K562 (cell line): ENCODE results near the gene VPS45. TPM values are rescaled to one million over a fixed set of nuclear protein-coding genes. Genes with fewer than 3 reads are reported as not detected.

Experiments
- ARID1B ChIP-seq: fragments of 450-650 bp; IDR thresholded peaks from 2 replicates; pipeline ENCODE4 v1.6.1; 2016; ENCODE audit warnings: antibody characterized with exemption, mild to moderate bottlenecking, inconsistent platforms
- ASH1L ChIP-seq: fragments of 450-650 bp; IDR thresholded peaks from 2 replicates; pipeline ENCODE4 v1.6.1; 2018; ENCODE audit warnings: borderline replicate concordance, mild to moderate bottlenecking, low read depth; ENCODE audit not compliant: partially characterized antibody
- CSDE1 ChIP-seq, 2 experiments: fragments of 450-650 bp; IDR thresholded peaks; 2 replicates each; pipeline ENCODE4 v1.6.1; 2016; ENCODE audit warnings: mild to moderate bottlenecking in 1 of 2
- FOS ChIP-seq: IDR thresholded peaks from 3 replicates; pipeline ENCODE4 v1.6.1; 2011; ENCODE audit not compliant: insufficient read length; ENCODE audit errors: extremely low read depth
- FOXA1 ChIP-seq: fragments of 450-650 bp; IDR thresholded peaks from 2 replicates; pipeline ENCODE4 v1.6.1; 2016; ENCODE audit warnings: mild to moderate bottlenecking, borderline replicate concordance
- HDAC1 ChIP-seq, 2 experiments: fragments of 450-650 bp; IDR thresholded peaks; 2 replicates each; pipeline ENCODE4 v1.6.1; 2016 to 2017; ENCODE audit warnings: inconsistent platforms in 1 of 2, mild to moderate bottlenecking in 1 of 2, moderate library complexity in 1 of 2
- JUN ChIP-seq, 2 experiments: sonication (generic) in 1 of 2; formaldehyde crosslinking in 1 of 2; IDR thresholded peaks; 2 replicates each; pipeline versions ENCODE4 v1.6.1 to v1.8.0; 2012 to 2022; ENCODE audit warnings: borderline replicate concordance in 2 of 2, mild to moderate bottlenecking in 2 of 2, improper control_type of control experiment in 1 of 2, low read depth in 1 of 2, low read length in 1 of 2, missing genetic modification reagents in 1 of 2
- KLF1 ChIP-seq: fragments of 450-650 bp; IDR thresholded peaks from 2 replicates; pipeline ENCODE4 v1.6.1; 2016; ENCODE audit warnings: missing genetic modification characterization, missing compliant biosample characterization
- MECOM ChIP-seq: fragments of 250-450 bp; sonication (Bioruptor Pico); IDR thresholded peaks from 2 replicates; pipeline ENCODE4 v1.8.0; 2022; ENCODE audit warnings: inconsistent platforms
- MIER1 ChIP-seq: fragments of 450-650 bp; IDR thresholded peaks from 2 replicates; pipeline ENCODE4 v1.6.1; 2016; ENCODE audit warnings: antibody characterized with exemption, mild to moderate bottlenecking, low read depth
- PHTF2 ChIP-seq: fragments of 250-450 bp; sonication (Bioruptor Pico); IDR thresholded peaks from 2 replicates; pipeline ENCODE4 v1.5.0; 2021; ENCODE audit warnings: mild to moderate bottlenecking
- POLR2G ChIP-seq: fragments of 200-400 bp; formaldehyde crosslinking; IDR thresholded peaks from 2 replicates; pipeline ENCODE4 v1.6.1; 2017; ENCODE audit warnings: low read depth, mild to moderate bottlenecking, antibody characterized with exemption, low read length, moderate library complexity
- U2AF1 ChIP-seq: fragments of 200-400 bp; formaldehyde crosslinking; optimal IDR thresholded peaks from 2 replicates; pipeline ENCODE3; 2017; ENCODE audit warnings: mild to moderate bottlenecking, low read depth, low read length, moderate library complexity
- ZBTB1 ChIP-seq: sonication (generic); formaldehyde crosslinking; IDR thresholded peaks from 2 replicates; pipeline ENCODE4 v1.8.1; 2023; ENCODE audit warnings: missing genetic modification reagents, low read depth, mild to moderate bottlenecking, borderline replicate concordance
- ZNF282 ChIP-seq: sonication (generic); formaldehyde crosslinking; IDR thresholded peaks from 2 replicates; pipeline ENCODE4 v1.8.1; 2023; ENCODE audit warnings: missing genetic modification reagents
- polyA plus RNA-seq, 8 experiments: library from polyadenylated mRNA; depleted of rRNA in 4 of 8; stranded (reverse) in 5 of 8; unstranded in 3 of 8; fragments of >200 nt; fragmentation: Nextera tagmentation in 2 of 8; fragmentation: Illumina TruSeq in 1 of 8; extraction: Ambion mirVana in 2 of 8; extraction: Trizol in 1 of 8; gene quantifications; 2 replicates each; pipeline versions ENCODE4 v1.2.1 to v1.2.3, GENCODE V29; 2011 to 2014; ENCODE audit warnings: inconsistent platforms in 1 of 8, missing spikeins in 1 of 8
- total RNA-seq, 7 experiments: library from RNA; depleted of rRNA in 6 of 7; stranded (reverse); fragments of >200 nt in 6 of 7; fragmentation: Illumina TruSeq in 2 of 7; extraction: Trizol in 2 of 7; gene quantifications; 2 replicates each; pipeline versions ENCODE4 v1.2.1 to v1.2.3, GENCODE V29; 2011 to 2021; ENCODE audit warnings: low replicate concordance in 1 of 7
- TF ChIP-seq, protein P1 (sequence below): fragments of 450-650 bp; formaldehyde crosslinking; IDR thresholded peaks from 2 replicates; pipeline ENCODE4 v1.4.0; 2020; ENCODE audit warnings: mild to moderate bottlenecking, moderate library complexity
- TF ChIP-seq, protein P2 (sequence below): fragments of 250-450 bp; sonication (Bioruptor Pico); IDR thresholded peaks from 2 replicates; pipeline ENCODE4 v1.5.0; 2020; ENCODE audit warnings: mild to moderate bottlenecking
- TF ChIP-seq, protein P3 (sequence below): fragments of 200-800 bp; sonication (Bioruptor generic); IDR thresholded peaks from 2 replicates; pipeline ENCODE4 v1.6.1; 2017; ENCODE audit warnings: missing genetic modification characterization, missing compliant biosample characterization
- TF ChIP-seq, protein P4 (sequence below), 2 experiments: fragments of 450-650 bp; IDR thresholded peaks; 2 replicates each; pipeline ENCODE4 v1.6.1; 2018; ENCODE audit warnings: mild to moderate bottlenecking in 2 of 2, low read depth in 1 of 2; ENCODE audit not compliant: partially characterized antibody in 2 of 2

Gene VPS45
- total and polyA plus RNA-seq, 9 of the 15 experiments (the other 6 are each of a cell fraction or from before 2014, with no cell fraction given) = 17.9 to 48.2 (median 34.4) TPM

DNA sequence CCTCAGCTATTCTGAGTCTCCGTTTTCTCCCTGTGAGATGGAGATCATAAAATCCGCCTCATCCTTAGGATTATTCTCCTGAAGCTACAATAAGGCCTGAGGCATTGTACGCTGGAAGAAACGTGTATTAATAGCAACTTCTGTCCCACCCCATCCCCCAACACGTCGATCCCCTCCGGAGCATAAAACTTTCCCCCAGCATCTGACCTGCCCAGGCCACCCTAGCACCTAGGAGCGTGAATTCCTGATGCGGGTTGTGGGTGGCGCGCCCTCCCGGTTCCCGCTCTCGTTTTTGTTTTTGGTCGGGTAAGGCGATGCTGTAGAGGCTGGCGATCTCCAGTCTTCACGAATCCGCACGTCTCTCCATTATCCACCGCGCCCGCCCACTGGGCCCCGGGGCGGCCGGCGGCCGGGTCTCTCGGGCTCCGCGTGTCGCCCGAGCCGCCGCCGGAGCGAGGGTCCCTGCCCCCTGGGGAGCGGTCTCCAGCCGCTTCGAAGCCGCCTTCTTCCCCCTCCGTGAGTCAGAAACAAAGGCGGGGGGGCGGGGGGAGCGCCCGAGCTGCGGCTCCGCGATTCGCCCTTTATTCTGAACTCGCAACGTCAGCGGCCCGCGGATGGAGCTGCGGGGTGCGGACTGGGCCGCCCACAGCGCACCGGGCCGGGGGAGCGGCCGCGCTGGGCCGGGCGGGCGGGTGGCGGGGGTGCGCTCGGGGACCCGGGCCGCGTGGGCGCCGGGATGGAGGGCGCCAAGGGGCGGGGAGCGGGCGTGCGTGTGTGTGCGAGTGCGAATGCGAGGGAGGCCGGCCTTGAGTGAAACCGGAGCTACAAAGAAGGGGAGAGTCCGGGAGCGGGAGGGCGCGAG, 81.9 kb downstream of the VPS45 start, which contains the start of gene PLEKHO1 (continued):
- TF ChIP-seq ZBTB1 (CRISPR knock-in tag) (no peak), ARID1B (no peak), CSDE1 (IDR thresholded peaks at IDR 0.05) (no peak), HDAC1 (IDR thresholded peaks at IDR 0.05) (no peak), U2AF1 (no peak), MIER1 (no peak), MECOM (CRISPR knock-in tag) (no peak), FOXA1 (no peak), JUN (IDR thresholded peaks at IDR 0.05; ENCODE audit: borderline replicate concordance, low read depth, low read length) (no peak), JUN (CRISPR knock-in tag; IDR thresholded peaks at IDR 0.05; ENCODE audit: borderline replicate concordance) (no peak), KLF1 (tag) (no peak), PHTF2 (no peak), ZNF282 (CRISPR knock-in tag) (no peak), POLR2G (peak; percentile 73), FOS (no peak), ASH1L (no peak)
- TF ChIP-seq, protein P1, sequence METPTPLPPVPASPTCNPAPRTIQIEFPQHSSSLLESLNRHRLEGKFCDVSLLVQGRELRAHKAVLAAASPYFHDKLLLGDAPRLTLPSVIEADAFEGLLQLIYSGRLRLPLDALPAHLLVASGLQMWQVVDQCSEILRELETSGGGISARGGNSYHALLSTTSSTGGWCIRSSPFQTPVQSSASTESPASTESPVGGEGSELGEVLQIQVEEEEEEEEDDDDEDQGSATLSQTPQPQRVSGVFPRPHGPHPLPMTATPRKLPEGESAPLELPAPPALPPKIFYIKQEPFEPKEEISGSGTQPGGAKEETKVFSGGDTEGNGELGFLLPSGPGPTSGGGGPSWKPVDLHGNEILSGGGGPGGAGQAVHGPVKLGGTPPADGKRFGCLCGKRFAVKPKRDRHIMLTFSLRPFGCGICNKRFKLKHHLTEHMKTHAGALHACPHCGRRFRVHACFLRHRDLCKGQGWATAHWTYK = no peak
- TF ChIP-seq, protein P2, sequence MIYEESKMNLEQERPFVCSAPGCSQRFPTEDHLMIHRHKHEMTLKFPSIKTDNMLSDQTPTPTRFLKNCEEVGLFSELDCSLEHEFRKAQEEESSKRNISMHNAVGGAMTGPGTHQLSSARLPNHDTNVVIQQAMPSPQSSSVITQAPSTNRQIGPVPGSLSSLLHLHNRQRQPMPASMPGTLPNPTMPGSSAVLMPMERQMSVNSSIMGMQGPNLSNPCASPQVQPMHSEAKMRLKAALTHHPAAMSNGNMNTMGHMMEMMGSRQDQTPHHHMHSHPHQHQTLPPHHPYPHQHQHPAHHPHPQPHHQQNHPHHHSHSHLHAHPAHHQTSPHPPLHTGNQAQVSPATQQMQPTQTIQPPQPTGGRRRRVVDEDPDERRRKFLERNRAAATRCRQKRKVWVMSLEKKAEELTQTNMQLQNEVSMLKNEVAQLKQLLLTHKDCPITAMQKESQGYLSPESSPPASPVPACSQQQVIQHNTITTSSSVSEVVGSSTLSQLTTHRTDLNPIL (CRISPR knock-in tag) = no peak
- TF ChIP-seq, protein P3, sequence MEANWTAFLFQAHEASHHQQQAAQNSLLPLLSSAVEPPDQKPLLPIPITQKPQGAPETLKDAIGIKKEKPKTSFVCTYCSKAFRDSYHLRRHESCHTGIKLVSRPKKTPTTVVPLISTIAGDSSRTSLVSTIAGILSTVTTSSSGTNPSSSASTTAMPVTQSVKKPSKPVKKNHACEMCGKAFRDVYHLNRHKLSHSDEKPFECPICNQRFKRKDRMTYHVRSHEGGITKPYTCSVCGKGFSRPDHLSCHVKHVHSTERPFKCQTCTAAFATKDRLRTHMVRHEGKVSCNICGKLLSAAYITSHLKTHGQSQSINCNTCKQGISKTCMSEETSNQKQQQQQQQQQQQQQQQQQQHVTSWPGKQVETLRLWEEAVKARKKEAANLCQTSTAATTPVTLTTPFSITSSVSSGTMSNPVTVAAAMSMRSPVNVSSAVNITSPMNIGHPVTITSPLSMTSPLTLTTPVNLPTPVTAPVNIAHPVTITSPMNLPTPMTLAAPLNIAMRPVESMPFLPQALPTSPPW (CRISPR knock-in tag) = peak; percentile 95
- TF ChIP-seq, protein P4, sequence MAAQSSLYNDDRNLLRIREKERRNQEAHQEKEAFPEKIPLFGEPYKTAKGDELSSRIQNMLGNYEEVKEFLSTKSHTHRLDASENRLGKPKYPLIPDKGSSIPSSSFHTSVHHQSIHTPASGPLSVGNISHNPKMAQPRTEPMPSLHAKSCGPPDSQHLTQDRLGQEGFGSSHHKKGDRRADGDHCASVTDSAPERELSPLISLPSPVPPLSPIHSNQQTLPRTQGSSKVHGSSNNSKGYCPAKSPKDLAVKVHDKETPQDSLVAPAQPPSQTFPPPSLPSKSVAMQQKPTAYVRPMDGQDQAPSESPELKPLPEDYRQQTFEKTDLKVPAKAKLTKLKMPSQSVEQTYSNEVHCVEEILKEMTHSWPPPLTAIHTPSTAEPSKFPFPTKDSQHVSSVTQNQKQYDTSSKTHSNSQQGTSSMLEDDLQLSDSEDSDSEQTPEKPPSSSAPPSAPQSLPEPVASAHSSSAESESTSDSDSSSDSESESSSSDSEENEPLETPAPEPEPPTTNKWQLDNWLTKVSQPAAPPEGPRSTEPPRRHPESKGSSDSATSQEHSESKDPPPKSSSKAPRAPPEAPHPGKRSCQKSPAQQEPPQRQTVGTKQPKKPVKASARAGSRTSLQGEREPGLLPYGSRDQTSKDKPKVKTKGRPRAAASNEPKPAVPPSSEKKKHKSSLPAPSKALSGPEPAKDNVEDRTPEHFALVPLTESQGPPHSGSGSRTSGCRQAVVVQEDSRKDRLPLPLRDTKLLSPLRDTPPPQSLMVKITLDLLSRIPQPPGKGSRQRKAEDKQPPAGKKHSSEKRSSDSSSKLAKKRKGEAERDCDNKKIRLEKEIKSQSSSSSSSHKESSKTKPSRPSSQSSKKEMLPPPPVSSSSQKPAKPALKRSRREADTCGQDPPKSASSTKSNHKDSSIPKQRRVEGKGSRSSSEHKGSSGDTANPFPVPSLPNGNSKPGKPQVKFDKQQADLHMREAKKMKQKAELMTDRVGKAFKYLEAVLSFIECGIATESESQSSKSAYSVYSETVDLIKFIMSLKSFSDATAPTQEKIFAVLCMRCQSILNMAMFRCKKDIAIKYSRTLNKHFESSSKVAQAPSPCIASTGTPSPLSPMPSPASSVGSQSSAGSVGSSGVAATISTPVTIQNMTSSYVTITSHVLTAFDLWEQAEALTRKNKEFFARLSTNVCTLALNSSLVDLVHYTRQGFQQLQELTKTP (IDR thresholded peaks at IDR 0.05; ENCODE audit: low read depth in 1 of 2, partially characterized antibody in 2 of 2) = no peak
